Raji (cell line): Measurements from ENCODE around the gene BLTP3A.
A peak's percentile ranks its signal among the peaks of the same experiment; 100 is the strongest.

Experiments
- POLR2A ChIP-seq: IDR thresholded peaks from 2 replicates; pipeline ENCODE4 v1.6.1; 2011; ENCODE audit warnings: low read depth, low read length, control low read depth; ENCODE audit not compliant: insufficient read depth

The BLTP3A gene, protein sequence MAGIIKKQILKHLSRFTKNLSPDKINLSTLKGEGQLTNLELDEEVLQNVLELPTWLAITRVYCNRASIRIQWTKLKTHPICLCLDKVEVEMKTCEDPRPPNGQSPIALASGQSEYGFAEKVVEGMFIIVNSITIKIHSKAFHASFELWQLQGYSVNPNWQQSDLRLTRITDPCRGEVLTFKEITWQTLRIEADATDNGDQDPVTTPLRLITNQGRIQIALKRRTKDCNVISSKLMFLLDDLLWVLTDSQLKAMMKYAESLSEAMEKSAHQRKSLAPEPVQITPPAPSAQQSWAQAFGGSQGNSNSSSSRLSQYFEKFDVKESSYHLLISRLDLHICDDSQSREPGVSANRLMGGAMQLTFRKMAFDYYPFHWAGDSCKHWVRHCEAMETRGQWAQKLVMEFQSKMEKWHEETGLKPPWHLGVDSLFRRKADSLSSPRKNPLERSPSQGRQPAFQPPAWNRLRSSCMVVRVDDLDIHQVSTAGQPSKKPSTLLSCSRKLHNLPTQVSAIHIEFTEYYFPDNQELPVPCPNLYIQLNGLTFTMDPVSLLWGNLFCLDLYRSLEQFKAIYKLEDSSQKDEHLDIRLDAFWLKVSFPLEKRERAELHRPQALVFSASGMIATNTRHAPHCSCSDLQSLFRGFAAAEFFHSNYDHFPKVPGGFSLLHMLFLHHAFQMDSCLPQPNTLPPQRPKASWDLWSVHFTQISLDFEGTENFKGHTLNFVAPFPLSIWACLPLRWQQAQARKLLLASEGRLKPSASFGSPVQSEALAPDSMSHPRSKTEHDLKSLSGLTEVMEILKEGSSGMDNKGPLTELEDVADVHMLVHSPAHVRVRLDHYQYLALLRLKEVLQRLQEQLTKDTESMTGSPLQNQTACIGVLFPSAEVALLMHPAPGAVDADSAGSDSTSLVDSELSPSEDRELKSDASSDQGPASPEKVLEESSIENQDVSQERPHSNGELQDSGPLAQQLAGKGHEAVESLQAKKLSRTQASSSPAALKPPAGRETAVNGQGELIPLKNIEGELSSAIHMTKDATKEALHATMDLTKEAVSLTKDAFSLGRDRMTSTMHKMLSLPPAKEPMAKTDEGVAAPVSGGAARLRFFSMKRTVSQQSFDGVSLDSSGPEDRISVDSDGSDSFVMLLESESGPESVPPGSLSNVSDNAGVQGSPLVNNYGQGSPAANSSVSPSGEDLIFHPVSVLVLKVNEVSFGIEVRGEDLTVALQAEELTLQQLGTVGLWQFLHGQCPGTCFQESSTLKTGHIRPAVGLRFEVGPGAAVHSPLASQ (N-terminal part only)

DNA sequence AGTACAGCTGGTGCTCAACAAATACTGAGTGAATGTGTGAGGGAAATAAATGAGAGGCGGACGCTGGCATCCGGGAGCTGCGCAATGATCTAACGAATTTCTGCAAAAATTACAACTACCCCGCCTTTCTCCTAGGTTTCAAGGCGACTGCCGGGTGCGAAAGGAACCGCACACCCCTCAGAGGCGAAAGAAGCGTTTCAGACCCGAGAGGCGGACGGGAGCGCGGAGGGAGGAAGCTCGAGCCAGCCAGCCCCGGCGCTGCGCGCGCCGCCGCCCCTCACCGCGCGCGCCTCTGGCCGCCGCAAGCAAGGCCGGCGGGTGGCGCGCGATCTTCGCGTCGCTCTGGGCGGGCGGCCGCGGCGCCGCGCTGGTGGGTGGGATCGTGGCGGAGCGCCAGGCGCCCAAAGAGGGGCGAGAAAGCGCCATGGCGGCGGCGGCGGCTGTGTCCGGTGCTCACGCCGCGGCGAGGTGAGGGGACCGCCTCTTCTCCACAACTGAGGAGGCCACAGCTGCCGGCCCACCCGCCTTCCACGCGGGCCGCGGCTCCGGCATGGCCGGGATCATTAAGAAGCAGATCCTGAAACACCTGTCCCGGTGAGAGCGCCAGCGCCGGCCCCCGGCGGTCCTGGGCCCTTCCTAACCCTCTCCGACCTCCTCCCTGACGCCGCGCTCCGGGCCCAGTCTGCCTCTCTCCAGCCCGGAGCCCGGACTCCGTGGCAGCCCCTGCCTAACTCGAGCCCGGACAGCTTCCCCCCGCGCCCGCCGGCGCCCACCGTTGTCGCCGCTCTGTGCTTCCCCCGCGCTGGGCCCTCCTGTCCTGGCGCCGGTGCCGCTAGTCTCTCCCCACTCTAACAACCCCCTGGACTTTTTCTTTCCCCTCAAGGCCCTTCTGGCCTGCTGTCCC lies at the start of gene BLTP3A:
Gene BLTP3A (plus strand): TSS at position 383 of the 904 bp plus-strand sequence. CDS start 168 bp downstream, at position 551.
- peak; percentile 84 for TF ChIP-seq POLR2A

DNA sequence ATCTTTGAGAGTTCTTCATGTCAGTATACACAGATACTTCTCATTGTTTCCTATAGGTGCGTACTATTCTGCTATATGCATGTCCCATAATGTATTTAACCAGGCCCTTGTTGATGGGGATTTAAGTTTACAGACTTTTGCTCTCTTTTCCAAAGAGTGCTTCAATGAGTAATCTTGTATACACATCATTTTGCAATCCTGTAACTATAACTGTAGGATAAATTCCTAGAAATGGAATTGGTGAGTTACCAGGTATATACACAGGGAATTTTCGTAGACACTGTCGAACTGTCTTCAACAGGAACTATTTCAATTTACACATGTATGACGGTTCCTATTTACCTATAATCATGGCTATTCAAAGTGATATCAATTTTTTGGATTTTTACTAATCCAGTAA lies 49.8 kb upstream of the BLTP3A start:
- no peak for TF ChIP-seq POLR2A

DNA sequence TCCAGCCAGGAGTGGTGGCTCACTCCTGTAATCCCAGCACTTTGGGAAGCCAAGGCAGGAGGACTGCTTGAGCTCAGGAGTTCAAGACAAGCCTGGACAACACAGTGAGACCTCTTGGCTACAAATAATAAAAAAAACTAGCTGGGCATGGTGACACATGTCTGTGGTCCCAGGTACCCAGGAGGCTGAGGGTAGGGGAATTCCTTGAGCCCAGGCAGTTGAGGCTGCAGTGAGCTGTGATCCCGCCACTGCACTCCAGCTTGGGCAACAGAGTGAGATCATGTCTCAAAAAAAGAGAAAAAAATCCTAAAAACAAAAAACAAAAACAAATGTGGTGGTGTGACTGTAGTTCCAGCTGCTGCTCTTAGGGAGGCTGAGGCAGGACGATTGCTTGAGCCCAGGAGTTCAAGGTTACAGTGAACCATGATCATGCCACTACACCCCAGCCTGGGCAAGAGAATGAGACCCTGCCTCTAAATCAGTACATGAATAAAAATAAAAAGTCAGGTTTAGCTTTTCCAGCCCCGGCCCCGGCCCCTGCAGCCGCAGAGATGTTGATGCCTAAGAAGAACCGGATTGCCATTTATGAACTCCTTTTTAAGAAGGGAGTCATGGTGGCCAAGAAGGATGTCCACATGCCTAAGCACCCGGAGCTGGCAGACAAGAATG lies 48.1 kb upstream of the BLTP3A start:
- TF ChIP-seq POLR2A: no peak

DNA sequence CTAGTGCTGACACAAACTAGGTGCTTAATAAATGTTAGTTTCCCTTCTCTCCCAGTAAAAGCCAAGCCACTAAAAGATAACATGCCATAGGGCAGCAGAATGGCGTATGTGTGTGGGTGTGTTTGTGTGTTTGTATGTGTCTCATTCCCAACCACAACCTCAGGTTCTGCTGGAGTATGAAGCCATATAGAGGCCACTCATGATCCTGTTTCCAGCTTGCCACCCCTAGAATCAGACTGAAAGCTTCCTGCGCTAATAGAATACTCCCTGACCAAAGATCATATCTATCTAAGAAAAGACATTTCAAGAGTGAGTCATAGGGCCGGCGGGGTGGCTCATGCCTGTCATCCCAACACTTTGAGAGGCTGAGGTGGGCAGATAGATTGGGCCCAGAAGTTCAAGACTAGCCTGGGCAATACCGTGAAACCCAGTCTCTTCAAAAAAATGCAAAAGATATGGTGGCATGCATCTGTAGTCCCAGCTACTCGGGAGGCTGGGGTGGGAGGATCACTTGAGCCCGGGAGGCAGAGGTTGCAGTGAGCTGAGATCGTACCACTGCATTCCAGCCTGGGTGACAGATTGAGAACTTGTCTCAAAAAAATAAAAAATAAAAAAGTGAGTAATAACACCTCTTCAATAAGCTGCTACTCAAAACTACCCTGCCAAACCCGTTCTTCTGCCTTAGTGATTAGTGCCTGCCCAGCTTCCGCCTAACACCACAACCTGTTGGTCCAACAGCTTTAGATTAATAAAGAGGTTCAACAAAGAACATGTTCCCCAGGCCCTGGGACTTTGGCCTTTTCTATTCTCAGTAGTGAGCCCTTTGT lies 46.4 kb upstream of the BLTP3A start:
- TF ChIP-seq POLR2A: no peak

DNA sequence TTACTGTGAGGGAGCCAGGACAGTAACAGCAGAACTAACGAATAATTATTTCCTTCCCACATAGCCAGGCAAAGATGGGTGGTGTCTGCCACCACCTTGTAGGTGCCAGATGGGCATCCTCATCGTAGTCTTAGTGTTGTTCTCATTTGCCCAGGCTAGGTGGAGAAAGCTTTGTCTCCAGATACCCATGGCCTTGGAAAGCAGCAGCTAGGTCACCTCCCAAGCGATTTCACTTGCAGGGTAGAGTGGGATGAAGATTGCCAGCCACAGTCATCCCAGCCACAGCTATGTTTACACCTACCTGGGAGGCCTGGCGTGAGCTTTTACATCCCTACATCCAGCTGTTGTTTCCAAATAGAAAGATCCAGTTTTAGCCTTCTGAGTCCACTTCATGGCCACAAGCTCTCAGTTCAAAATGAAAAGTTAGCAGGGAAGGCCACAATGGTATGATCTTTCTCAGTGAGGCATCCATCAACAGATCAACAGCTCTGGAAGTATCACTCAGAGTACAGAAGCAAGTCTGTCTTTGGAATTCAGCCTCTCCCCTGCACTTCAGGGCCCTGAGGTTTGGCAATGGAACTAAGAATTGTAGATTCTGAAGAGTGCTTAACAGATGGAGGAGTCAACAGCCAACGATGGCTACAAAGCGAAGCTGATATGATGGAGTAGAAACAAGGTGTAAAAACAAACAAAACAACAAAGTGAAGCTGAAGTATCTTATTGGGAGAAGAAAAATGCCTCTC lies 45.6 kb upstream of the BLTP3A start:
- TF ChIP-seq POLR2A: no peak

DNA sequence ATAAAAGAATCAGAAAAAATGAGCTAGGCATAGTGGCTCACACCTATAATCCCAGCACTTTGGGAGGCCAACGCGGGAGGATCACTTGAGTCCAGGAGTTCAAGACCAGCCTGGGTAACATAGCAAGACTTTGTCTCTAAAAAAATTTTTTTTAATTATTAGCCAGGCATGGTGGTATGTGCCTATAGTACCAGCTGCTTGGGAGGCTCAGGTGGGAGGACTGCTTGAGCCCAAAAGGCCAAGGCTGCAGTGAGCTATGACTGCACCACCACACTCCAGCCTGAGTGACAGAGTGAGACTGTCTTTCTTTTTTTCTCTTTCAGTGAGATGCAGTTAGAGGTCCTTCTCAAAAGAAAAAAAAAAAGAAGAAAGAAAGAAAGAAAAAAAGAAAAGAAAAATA lies 43.1 kb upstream of the BLTP3A start:
- no peak for TF ChIP-seq POLR2A

DNA sequence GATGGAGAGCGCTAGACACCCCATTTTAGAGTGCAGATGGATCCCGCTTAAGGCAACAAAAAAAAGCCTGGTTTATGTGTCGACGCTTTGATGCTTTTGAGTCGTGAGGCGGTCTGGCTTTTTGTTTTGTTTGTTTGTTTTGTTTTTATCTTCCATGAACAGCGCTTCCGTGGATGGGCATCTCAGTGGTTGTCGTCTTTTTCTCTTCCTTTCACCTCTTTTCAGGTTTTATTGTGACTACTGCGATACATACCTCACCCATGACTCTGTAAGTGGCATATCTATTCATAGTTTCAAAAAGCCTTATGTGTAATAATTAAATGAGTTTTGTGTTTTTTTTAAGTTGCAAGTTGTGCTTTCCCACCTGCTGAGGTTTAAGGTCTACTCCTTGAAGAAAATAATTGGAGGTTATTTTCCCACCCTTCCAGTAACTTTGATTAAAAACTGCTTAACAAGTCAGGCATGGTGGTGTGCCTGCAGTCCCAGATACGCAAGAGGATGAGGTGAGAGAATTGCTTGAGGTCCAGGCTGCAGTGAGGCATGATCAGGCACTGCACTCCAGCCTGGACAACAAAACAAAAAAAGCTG lies 34.1 kb upstream of the BLTP3A start:
- TF ChIP-seq POLR2A: no peak

DNA sequence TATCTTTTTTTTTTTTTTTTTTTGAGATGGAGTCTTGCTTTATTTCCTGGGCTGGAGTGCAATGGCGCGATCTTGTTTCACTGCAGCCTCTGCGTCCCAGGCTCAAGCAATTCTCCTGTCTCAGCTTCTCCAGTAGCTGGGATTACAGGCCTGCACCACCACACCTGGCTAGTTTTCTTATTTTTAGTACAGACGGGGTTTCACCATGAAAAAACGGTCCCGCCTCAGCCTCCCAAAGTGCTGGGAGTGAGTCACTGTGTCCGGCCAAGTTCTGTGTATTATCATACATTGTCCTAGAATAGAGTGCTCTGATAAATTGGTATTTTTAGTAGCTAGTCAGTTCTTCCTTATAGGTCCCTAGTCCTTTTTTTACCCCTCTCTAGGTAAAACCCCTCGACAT lies 31.8 kb upstream of the BLTP3A start:
- TF ChIP-seq POLR2A: no peak

DNA sequence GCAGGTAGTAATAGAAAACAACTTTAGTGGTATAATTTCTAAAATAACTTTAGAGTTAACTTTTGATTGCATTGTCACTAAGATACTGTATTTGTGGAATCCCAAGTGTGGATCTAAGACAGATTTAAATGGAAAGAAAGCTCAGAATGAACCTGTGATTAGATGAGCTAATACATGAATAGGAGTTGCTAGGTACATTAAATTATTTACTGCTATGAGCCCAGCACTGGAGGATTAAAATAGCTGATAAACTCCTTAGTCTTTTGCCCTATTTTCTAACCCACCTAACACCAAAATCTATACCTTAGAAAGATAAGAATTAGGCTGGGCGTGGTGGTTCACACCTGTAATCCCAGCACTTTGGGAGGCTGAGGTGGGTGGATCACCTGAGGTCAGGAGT lies 23.7 kb upstream of the BLTP3A start:
- TF ChIP-seq POLR2A: no peak

DNA sequence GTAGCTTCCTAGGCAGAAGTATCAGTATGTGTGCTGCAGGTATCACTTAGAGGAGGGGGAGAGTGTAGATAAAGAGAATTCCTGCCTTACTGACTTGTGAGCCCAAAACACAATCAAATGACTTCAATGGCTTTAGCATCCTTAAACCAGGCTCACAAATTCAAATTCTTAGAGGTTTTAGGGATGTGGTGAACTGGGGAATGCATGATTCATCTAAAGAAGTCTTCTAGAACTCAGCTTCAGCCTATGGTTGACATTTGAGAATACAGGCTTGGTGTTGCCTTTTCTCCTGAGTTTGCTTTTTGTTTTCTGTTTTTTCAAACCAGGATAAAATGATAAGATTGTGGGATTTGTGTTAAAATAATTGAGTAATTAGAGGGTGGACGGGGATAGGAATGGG lies 20.2 kb upstream of the BLTP3A start:
- TF ChIP-seq POLR2A: no peak

DNA sequence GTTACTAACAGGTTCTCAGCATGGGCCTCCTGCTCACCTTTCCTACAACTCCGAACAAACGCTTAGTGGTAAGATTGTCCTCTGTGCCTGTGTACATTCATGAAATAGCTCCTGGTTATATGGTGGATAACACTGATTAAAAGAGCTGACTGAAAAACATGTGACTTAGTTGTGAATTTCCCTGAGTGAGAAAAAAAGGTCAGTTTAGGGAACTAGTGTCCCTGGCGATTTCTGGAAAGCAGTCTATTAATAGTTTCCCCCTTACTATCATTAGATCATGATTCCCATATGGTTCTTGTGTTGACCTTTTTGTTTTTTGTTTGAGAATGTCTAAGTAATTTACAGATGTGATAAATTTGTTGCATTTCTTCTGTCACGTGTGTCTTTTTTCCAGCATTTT lies 18.9 kb upstream of the BLTP3A start:
- TF ChIP-seq POLR2A: no peak

DNA sequence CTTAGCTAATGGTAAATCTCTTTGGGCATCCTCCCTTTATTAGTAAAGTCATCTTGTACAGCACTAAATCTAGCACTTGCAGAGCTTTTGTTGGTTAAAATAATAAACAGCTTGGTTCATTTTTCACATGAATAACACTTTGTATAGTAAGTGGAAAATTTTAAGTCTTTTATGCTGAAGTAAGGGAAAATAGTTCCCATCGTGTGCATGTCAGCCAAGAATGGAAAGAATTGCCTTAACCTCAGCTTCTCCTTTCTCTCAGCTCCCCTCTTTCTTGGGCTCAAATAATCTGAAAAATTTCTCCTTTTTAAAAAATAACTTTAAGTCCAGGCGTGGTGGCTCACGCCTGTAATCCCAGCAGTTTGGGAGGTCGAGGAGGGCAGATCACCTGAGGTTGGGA lies 18.0 kb upstream of the BLTP3A start:
- no peak for TF ChIP-seq POLR2A
